GM18526 (cell line): ENCODE data around the gene PAIP2B.

Experiments used
- POLR2A ChIP-seq: IDR thresholded peaks from 3 replicates; pipeline ENCODE4 v1.6.1; 2011; ENCODE audit not compliant: insufficient read length; ENCODE audit errors: extremely low read depth

PAIP2B gene

DNA sequence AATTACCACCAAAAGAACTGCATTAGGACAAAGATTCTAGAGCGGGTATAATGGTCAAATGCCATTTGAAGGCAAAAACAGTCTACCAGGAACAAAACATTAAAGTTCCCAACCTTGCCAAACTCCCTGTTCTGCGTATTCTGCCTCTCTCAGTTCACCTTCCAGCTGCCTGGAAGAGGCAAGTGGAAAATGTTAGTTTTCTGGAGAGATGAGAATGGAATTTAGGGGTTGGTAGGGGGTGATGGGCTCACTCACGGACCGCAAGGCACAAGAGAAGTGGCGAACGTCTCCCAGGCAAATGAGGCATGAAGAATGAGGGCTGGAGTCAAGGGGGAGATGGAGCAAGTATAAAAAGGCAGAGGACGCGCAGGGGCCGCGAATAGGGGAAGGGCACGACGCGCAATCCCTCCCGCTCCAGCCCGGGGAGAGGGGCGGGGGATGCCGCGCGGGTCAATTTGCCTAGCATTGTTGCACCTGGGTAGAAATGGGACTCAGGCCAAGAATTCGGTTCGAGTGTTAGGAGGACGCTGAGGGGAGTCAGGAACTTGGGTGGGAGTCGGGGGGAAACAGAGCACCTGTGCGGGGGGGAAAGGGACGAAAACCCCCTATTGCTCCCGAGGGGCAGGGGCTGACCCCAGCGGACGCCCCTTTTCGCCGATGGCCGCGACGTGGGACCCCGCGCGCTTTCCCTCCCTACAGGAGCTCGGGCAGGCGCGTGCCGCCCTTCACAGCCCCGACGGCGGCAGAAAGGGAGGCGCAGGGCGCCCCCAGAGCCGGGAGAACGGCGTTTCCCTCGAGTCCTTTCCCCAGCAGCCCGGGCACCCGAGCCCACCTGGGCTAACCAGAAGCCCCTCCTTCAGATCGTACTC, 573 bp downstream of the PAIP2B start:
- no peak for TF ChIP-seq POLR2A

DNA sequence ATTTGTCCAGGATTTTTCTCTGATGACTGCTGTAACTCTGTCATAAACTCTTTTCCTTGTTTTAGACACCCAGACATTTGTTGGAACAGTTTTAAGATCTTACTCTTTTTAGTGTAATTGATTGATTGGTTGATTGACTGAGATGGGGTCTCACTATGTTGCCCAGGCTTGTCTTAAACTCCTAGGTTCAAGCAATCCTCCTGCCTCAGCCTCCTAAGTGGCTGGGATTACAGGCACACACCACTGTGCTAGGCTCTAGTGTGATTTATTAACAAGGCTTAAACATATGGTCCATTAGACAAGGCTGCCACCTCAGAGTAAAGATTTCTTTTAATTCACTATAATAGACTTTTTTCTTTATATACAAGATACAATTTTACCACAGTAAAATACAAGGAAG, 2.0 kb downstream of the PAIP2B start:
- TF ChIP-seq POLR2A, result no peak

DNA sequence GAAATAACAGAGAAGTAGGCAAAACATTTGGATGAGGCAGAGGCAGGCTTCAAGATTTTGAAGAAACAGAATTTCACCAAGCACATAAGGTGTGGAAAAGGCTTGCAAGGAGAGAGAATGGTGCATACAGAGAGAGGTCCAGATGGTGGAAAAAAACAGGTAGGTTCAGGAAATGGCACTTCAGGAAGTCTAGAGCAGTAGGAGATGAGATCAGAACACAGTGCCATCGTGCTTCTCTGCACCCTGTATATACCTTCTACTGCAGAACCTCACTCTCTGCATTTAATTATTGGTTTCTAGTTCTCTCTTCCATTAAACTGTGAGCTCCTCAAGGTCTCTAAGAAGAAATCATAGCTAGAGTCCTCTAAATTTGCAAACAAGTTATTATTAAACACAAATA, 2.4 kb downstream of the PAIP2B start:
- no peak for TF ChIP-seq POLR2A

DNA sequence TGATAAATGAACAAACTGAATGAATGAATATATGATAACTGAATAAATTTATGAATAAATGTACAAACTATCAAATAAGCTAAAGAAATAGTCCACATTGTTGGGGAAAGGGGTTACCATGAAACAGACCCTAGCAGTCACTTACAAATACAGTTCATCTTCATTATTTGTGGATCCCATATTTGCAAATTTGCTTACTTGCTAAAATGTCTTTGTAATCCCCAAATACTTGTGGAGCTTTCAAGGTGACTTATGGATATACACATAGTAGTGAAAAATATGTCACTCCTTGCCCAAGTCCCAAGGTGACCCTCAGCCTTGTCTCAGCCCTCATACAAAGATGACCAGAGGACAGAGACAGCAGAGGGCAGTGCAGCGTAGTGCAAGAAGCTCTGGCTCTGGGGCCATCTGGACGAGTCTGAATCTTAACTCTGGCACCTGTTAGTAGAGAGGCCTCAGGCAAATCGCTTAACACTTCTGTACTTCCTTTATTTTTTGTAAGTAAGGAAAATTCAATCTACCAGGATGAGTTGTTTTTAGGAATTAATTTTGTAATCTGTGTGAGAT, 3.1 kb downstream of the PAIP2B start:
- no peak for TF ChIP-seq POLR2A

DNA sequence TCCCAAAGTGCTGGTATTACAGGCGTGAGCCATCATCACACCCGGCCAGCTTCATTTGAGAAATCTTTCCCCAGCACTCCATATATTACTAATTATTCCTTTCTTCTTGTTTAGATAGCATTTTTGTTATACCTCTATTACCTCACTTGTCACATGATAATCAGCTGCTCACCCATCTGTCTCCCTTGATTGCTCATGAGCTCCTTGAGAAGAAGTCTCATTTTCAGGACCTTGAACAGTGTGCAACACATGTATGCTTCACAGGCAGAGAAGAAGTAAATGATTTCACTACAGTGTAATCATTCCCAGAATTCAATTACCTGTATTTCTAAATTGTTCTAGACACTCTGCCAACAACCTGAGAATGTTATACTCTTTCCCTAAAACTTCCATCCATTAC, 6.2 kb downstream of the PAIP2B start:
- no peak for TF ChIP-seq POLR2A

DNA sequence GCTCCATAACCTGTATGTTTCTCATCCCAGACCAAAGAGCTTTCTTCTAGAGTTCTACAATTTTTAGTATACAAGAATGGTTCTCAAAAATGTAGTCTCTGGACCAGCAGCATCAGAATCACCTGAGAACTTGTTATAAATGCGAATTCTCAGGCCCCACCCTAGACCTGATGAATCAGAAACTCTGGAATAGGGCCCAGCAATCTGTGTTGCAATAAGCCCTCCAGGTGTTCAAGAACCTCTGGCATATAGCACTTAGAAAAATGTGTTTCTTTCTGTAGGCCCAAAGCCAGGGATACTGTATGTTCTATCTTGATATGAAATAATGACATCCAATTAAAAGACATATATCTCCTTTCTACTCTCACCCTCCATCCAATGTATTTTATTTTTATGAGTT, 10.4 kb downstream of the PAIP2B start:
- no peak for TF ChIP-seq POLR2A

DNA sequence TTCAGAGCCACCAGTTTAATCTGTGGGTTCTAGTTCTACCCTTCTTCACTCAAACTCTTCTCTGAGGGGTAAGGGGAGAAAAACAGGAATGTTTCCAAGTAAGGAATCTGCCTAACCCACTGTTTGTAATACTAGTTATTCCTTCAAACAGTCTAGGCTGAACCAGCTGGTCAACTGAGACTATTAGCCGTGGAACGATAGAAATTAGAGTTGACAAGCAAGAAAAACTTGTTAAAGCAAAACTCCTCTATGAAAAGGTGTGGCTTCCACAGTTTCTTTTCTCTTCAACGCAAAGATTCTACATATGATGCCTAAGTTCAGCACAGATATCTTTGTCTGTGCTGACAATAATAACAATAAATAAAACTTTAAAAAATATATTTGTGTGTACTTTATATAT, 11.5 kb downstream of the PAIP2B start:
- TF ChIP-seq POLR2A, result no peak

DNA sequence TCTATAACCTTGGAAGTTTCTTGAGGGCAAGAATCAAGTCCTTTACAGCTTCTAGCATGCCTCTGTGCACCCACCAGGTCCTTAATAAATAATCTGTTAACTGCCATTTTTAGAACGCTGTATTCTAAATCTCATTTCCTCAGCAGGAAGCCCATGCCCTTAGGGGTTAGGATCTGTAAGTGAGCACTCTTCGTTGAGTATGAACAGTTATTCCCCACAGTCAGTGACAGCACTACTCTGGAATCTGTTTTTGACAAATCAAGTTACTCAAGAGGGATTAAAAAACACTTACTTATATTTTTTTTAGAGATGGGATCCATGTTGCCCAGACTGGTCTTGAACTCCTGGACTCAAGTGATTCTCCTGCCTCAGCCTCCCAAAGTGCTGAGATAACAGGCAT, 14.6 kb downstream of the PAIP2B start:
- no peak for TF ChIP-seq POLR2A

DNA sequence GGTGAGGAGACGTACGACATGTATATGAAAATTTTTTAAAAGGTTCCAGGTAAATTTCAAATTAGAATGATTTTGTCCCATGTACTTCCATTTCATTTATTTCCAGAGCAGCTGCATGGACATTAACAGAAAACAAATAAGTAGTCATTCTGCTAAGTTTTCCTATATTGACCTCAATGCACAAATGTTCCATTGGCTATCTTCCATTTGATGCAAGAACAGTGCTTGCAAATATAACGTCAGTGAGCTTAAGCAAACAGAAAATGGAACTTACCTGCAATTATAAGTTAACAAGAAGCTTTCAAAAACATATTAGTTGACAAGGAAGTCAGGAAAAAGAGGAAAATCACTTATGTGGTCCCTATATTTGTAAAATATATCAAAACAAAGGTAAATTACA, 16.6 kb downstream of the PAIP2B start:
- no peak for TF ChIP-seq POLR2A

DNA sequence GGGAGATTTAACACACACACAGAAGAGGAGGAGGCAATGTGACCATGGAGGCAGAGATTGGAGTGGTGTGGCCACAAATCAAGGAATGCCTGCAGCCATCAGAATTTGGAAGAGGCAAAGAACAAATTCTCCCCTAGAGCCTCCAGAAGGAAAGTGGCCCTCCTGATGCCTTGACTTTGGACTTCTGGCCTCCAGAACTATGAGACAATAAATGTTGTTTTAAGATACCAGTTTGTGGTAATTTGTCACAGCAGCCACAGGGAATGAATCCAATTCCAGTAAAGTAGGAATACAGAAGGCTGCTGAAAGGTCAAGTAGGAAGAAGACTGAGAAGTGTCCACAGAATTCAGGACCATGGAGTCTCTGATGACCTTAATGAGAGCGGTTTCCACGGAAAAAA, 18.1 kb downstream of the PAIP2B start:
- TF ChIP-seq POLR2A, result no peak

DNA sequence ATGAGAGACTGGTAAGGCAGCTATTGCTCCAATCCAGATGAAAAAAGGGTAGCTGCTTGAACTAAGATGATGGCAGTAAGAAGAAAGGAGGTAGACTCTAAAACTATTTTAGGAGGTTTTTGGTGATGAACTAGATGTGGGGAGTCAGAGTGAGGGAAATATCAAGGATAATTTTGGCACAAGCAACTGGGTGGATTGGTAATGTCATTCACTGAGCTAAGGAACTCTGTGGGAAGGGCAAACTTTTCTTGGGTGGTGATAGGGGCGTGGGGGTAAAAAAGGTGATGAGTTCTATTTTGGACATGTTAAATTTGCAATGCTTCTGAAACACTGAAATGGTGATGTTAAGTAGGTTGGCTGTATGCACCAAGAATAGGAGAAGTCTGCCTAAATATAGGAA, 19.3 kb downstream of the PAIP2B start:
- no peak for TF ChIP-seq POLR2A

DNA sequence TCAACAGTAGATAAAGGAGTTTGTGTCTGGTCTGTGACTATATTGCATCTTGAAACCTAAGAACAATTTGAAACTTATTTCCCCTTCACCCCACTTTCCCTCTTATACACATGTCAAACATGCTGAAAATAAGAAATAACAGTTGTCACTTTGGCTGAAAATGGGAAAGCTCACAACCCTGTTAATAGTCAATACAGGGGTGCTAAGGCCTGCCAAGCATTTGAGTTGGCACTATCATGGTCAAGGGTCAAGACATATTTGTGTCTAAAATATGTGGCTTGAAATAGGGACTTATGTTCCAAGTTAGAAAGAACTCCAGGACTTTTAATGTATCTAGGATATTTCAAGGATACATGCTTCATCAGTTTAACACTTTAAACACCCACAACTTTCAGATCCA, 20.6 kb downstream of the PAIP2B start:
- TF ChIP-seq POLR2A, result no peak

DNA sequence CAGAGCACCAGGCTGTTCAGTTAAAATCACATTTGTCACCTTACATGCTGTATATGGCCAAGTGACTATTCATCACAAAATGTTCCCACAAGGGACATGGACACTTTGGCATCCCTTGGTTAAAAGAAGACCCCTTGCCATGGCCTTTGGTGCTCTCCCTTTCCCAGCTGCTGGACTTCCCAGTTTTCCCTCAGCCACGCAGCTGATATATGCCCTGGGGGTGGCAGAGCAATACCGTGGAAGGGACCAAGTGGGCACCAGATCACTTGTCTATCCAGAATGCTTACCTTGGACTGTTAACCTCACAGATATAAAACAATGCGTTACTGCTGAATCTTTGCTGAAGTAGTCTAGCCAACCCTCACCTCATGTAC, 35.3 kb downstream of the PAIP2B start:
- no peak for TF ChIP-seq POLR2A

DNA sequence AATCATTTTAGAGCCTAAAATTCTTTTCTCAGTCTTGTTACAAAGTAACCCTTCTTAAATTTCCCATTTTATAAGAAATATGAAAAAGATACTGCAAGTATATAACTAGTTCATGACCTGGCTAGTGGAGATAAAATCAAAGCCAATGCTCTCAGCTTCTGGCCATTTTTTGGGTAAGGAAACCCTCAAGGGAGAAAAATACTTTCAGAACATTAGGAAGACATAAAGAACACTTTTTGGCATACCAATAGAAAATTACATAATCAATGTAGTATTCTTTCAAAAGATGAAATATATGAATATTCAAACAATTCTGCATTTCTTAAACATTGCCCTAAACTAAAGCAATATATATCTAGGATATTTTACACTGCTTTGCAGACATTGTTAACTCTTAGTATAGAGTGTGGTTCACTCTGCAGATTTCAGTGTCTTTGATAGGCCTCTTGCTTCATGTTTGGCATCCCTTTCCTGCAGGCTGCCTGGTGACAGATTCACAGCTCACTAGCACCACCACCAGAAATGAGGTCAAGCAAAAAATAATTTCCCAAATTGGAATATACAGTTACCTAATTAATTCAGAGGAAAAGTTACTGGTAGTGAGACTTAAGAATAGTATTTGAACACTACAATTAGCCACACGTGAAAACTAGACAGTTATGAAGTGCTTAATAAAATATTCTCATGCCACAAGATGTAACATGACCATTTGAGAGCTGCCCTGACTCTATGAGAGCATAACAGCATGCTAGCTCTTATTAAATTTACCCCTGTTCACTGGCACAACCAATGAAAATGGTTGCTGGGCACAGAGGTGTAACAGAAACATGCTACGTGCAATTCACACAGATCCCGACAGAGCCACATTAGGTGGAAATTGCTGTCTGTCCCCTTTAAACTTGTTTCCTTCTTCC, 36.0 kb downstream of the PAIP2B start:
- TF ChIP-seq POLR2A, result no peak

DNA sequence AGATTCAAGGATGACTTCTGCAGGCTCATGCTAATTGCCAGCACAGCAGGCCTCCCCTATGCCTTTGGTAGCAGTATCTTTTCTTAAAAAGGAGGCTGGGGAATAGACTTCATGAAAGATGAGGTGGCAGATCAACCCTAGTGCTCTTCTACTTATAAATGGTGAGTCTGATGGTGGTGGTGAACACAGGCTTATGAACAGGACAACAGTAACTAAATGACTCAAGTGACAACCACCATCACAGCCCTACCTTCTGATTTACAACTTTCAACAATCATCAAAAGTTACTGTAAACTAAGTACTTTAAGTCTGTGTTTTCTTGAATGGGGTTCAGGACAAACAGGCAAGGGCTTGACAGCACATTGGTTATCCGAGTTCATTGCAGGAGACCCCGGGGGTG, 39.3 kb downstream of the PAIP2B start:
- no peak for TF ChIP-seq POLR2A

DNA sequence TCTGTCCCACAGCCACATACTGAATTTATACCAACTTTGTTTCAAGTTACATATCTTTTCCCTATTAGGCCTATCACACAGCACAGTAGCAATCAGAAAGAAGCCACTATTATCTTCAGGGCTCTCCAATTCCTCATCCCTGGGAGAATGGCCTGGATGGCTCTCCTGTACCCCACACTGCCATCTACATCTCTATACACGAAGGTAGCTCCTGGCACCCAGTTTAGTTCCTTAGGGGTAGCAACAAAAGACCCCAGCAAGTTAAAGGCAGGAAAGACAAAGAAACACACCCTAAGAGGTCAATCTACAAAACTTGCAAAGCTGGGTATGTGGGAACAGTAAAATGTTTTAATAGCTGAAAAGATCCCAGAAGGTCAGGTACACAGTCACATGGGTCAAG, 39.9 kb downstream of the PAIP2B start:
- TF ChIP-seq POLR2A, result no peak
